ENCODE results near the gene NAPB. TPM values are rescaled to one million over a fixed set of nuclear protein-coding genes. Genes with fewer than 3 reads are reported as not detected.
"Not testable (repeated sequence)": the region's sequence is repeated elsewhere in the genome, so short reads cannot be mapped to it uniquely, and the experiment has no call there.

NAPB gene
- 26.5 TPM for total RNA-seq (ENCODE audit: insufficient read depth, low replicate concordance)

DNA sequence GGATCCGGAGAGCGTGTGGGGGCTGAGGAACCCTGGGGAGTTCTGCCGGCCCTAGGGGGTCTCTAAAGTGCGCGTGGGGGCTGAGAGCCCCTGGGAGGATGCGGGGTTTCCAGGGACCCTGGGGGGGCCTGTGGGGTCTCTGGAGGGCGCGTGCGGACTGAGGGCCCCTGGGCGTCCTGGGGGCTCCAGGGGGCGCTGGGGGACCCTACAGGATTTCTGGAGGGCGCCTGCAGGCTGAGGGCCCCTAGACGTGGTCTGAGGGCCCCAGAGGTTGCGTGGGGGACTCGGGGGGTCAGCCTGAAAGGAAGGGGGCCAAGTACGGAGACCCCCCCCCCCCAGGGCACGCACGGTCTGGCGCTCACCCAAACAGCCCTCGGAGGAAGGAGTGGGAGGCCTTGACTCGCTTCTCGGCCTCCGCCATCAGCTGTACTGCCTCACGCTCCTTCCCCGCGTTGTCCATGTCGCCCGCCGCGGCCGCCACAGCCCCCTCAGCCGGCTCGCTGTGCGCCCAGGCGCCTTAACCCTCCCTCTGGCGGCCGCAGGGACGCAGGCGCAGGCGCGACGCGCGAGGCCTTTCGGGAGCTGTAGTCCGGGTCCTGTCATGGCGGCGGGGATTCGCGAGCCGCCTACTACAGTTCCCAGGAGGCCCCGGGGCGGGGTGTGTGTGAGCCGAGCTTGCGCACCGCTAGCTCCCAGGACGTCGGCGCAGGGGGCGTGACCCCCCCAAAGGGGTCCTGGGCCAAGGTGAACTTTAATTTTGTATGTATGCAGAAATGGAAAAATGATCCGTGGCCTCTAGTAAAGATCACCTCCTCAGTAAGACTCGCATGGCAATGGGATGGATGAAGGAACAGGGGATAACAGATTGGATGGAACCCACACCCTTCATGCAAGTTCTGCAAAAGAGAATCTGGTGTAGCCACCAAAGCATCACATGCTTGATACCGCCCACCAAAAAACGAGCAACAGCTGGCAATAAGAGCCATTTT is at the start of gene NAPB:
Gene NAPB, minus strand, starts transcription at position 546 of the 989 bp plus-strand sequence. Its CDS starts 86 bp downstream, at position 460.
- DNase-seq (ENCODE audit: low spot score): peak; percentile 97

DNA sequence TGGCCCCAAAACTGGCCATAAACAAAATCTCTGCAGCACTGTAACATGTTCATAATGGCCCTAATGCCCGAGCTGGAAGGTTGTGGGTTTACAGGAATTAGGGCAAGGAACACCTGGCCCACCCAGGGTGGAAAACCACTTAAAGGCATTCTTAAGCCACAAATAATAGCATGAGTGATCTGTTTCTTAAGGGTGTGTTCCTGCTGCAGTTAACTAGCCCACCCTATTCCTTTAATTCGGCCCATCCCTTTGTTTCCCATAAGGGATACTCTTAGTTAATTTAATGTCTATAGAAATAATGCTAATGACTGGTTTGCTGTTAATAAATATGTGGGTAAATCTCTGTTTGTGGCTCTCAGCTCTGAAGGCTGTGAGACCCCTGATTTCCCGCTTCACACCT is 45.7 kb upstream of the NAPB start:
- not testable (repeated sequence) for DNase-seq (ENCODE audit: low spot score)

DNA sequence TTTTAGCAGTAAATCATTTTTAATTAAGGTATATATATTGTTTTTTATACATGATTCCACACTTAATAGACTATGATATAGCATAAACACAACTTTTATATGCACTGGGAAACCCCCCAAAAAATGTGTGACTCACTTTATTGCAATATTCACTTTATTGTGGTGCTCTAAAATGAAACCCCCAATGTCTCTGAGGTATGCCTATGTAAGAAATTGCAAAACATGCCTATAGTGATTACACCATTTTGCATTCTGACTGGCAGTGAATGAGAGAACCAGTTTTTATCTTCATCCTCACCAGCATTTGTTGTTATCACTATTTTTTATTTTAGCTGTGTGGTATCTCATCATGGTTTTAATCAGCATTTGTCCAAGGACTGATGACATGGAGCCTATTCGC is 39.9 kb upstream of the NAPB start:
- DNase-seq (ENCODE audit: low spot score): no peak

DNA sequence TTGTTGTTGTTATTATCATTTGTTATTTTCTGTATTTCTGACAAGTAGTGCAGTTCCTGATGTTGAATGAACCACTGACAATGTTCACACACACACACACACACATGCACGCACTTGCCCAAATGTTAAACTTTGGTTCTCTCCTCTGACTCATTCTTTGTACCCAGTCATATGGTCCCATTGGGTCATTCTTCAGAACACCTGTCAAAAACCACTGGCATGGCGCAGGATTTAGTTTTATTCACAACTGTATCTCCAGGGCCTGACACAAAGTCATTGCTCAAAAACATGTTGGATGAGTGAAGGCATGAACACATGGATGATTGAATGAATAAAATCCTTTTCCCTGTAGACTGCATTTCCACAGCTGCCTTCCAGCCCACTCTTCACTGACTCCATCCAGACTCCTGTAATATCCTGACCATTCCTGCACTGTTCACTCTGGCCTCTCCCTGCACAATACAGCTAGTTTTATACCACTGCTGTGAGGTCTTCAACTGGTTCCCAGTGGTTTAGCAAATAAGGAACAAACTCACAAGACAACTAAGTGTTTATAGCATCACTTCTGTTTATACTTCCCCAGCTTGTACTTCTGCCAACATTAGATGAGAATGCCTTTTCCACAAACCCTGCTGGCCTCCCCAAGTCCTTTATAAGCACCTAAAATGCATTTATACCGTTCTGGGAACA is 38.3 kb upstream of the NAPB start:
- DNase-seq (ENCODE audit: low spot score): no peak

DNA sequence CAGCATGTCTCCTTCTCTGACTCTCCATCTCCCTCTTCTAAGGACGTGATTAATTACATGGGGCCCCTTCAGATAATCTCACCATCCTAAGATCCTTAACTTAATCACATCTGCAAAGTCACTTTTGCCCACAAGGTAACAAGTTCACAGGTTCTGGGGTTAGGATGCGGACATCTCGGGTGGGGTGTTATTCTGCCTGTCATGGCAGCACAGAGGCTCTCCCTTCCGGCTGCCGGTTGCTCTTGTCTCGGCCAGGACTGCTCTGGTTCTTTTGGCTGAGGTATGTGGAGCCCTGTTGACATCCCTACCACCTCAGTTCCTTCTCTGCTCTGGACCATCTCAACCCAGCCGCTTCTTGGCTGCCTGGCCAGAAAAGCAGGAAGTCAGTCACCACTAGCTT is 35.6 kb upstream of the NAPB start:
- DNase-seq (ENCODE audit: low spot score): no peak

DNA sequence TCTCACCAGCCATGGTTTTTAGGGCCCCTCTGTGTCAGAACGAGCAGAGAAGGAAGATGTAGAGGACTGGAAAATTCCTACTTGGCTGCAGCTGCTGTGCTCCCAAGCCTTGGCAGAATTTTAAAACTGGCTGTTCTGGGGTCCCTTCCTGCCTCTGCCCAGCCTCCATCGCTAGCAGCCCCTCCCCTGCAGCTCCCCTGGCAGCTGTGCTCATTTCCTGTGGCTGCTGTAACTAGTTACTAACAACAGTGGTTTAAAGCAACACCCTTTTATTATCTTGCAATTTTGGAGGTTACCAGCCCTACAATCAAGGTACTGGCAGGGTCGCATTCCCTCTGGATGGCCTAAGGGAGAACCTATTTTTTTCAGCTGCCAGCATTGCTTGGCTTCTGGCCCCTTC is 35.1 kb upstream of the NAPB start:
- DNase-seq (ENCODE audit: low spot score): no peak

DNA sequence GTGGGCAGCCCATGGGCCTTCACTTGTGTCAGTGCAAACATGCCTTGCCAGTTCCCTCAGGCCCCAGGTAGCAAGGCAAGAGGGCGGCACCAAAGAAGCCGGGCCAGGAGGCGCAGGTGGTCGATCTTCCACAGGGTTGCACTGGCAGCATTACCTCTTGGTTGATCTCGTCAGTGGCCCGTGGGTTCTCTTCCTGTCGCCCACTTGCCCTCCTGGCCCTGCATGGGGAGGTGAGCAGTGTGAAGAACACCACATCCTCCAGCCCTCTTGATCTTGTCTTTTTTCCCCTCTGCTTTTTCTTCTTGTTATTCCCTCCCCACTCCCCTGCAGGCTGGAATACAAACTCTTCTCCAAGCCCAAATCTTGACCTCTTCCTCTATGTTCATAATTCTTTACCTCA is 34.4 kb upstream of the NAPB start:
- DNase-seq (ENCODE audit: low spot score): no peak

DNA sequence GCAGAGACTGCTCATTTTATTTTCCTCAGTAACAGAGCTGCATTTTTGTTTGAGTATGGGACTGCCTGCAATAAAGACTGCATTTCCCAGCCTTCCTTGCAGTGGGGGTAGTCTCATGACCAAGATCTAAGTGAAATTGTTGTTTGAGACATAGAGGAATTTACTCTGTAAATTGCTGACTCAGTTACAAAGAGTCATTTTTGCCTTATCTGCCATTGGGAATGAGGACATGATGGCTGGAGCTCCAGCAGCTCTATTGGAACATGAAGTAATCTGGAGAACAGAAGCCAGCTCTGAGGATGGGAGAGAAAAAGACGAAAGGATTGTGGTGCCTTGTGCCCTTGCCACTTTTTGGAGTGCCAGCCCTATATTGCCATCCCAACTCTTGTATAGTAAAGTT is 33.5 kb upstream of the NAPB start:
- no peak for DNase-seq (ENCODE audit: low spot score)

DNA sequence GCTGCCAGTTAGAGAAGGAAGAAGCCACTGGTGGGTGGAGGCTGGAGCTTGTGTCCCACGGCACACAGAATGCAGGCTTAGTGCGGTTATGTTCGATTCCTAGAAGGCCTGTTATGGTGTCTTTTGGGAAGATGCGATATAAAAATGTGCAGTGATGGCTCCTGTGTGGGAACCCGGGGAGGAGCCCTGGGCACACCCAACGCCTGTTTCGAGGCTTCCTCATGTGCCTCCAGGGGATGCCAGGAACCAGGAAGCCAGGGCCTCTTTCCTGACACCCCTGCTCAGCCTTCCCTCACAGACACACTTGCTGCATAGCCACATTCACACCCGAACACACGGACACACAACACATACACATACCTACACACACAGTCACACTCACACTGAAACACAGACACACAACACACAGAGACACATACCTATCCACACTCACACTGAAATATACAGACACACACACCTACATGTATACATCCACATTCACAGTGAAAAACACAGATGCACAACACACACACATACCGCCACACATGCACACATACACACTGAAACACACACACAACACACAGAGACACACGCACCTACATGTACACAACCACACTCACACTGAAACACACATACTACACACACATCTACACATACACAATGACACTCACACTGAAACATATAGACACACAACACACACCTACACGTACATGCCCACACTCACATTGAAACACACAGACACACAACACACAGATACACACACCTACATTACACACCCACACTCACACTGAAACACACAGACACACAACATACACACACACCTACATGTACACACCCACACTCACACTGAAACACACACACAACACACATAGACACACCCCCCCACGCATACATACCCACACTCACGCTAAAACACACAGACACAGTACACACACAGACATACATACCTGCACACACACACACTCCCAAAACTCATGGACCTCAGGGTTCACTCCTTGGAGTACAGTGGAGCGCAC is 32.6 kb upstream of the NAPB start:
- DNase-seq (ENCODE audit: low spot score): no peak

DNA sequence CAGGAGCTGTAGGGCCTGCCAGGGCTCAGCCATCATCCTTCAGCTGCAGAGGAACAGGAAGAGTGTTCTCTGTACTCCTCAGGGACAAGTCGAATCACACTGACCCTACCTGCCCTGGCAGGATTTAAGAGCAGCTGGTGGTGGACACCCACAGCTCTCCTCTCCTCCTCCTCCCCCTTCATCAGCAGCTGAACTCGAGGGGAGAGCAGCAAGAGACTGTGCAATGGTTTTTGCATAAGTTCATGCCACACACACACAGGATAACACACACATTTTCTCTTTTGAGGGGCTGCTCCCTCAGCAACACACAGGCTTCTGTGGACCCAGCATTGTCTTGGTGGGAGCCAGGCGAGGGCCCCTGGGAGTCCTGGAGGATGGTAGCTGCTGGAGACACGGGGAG is 31.5 kb upstream of the NAPB start, which contains the start of gene CST11:
Gene CST11, minus strand, starts transcription at position 101 of the 400 bp plus-strand sequence. Its CDS starts 65 bp downstream, at position 36.
- no peak for DNase-seq (ENCODE audit: low spot score)

DNA sequence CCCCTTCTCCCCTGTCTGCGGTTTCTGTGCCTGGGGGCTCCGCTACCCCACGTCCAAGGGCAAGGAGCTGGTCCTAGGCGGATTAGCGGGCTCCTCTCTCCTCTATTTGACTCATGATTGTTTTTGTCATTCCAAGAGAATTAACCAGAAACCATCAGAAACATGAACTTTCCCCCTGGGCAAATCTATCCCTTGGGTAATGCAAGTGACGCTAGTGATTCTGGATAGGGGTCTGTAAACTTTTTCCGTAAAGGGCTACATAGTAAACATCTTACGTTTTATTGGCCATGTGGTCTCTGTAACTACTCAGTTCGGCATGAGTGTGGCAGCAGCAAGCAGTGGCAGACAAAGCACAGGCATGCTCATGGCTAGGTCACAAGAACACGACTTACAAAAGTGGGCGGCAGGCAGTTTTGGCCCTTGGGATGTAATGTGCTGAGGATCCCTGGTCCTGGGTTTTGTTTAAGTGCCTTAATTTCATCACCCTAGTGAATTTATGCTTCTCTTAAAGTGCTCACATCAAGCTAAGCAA is 30.7 kb upstream of the NAPB start:
- DNase-seq (ENCODE audit: low spot score): no peak

DNA sequence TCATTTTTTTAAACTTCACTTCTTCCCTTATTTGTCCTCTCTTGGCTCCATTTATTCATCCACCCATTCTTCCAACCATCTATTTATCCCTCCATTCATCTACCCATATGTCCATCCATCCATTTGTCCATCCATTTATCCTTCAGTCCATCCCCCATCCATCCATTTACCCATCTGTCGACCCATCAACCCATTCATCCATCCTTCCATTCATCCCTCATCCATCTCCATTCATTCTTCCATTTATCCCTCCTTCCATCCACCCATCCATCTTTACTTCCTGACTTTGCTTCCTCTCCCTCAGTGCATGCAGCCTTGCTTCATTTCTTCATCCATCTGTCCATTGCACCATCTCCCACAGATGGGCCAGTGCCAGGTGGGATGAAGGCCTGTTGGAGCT is 29.6 kb upstream of the NAPB start:
- no peak for DNase-seq (ENCODE audit: low spot score)

DNA sequence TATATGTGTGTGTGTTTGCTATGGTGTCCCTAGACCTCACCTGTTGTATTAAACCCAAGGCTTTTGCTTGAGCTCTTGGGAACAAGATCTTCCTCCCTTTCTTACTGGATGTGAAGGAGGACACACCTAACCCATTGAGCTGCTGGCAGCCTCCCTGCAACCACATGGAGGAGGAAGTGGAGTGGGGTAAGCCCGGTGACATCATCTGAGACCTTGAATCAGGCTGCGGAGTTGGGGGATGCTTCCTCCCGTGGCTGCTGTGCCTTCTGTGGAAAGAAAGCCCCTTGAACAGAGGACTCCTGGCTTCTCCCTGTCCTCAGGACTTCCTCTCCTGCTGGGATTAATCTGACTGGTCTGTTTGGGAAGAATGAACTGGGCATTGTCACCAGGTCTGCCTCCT is 28.1 kb upstream of the NAPB start:
- no peak for DNase-seq (ENCODE audit: low spot score)

DNA sequence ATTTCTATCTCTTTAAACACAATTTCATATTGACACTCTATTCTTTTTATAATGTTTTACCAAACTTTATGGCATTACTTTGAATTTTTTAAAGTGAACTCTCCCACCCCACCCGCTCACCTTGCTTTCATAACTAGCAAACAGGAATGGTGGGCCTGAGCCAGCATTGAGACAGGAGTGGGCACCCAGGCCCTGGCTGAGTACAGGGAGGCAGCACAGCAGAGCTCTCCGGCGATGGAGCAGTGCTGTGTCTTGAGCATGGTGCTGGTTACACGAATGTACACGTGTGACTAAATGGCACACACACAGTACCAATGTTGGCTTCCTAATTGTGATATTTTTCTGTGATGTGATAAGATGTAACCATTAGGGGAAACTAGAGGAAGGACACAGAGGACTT is 26.9 kb upstream of the NAPB start:
- DNase-seq (ENCODE audit: low spot score): no peak

DNA sequence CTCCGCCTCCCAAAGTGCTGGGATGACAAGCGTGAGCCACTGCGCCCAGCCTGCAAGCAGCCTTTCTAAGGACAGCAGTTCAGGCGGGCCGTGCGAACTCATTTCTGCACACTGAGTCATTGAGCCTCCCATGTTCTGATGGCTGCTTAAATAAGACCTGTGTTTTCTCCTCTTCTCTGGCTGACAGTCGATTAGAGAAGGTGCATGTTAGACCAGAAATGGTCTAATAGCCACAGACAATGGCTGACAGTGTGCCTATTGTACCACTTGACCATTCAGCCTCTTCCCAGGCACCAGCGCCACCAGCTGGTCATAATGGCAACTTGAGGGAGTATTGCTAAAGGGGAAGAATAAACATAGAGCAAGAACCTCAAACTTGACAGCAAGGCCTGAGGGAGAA is 25.2 kb upstream of the NAPB start:
- DNase-seq (ENCODE audit: low spot score): peak; percentile 17

DNA sequence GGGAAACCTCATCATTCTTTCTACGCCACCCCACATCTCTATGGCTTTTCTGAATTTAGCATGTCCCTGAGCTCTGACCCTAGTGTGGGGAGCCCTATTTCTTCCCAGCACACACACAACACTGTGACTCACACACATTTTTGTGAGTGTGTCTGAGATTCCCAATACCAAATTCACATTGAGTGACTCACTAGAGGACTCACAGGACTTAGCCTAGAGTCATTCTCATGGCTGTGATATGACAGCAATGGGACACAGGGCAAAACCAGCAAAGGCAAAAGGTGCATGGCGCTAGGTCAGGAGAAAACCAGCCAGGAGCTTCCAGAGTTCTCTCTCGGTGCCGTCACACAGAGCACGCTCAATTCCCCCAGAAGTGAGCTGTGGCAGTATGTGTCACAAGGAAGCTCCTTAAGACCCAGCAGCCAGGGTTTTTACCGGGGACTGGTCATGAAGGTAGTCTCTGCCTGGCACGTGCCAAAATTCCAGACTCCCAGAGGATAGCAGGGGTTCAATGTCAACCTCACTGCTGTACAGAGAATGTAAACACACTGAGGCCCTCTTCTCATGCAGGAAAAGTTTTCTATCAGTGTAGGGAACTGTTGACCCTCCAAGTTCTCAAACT is 24.4 kb upstream of the NAPB start:
- no peak for DNase-seq (ENCODE audit: low spot score)

DNA sequence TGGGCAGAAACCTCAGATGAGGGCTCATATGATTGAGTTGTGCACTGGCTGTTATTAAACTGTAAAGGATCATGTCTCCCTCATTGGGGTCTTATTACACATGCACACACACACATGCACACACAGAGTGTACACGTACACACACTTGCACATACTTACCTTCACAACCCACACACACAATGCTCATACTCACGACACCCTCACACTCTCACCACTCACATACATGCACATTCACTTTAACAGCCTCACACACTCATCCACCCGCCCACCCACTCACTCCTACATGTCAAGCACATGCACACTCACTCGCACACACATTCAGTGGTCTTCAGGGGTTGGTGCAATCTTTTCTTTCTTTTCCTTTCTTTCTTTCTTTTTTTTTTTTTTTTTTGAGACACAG is 23.6 kb upstream of the NAPB start:
- DNase-seq (ENCODE audit: low spot score): no peak

DNA sequence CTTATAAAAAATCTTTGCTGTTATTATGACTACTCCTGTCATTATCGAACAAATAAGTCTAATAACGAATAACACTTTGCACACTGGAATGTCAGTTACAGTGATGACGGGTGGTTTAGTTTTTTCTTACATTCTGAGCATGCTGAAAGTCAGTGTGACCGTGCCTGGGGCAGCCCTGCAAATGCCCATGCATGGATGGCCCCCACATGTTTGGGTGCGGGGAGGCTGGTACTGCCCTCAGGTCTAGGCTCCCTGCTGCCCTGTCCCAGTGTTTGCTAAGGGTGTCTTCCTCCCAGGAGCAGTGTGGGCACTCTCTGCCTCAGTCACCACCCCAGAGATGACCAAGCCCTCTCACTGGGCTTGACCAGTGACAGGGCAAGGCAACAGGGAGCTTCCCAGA is 21.1 kb upstream of the NAPB start:
- no peak for DNase-seq (ENCODE audit: low spot score)

DNA sequence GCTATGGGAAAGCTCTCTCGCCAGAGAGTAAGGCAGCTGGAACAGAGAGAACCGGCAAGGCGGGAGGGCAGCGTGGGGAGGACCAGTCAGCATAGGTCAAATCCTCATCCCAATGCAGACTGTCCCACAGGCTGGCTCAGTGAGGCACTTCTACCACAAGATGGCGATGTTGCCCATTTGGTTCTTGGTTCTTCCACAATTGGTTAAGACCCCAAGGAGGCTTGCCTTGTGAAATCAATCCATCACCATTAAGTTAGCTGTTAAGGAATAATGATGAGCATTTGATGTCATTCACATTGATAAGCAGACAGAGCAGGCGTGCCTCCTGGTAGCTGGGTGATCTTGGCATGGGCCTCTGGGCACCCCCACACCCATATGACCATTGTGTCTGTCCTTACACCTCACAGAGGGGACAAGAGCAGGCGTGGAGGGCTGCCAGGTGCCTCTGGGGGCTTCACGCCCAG is 20.6 kb upstream of the NAPB start:
- peak; percentile 84 for DNase-seq (ENCODE audit: low spot score)

DNA sequence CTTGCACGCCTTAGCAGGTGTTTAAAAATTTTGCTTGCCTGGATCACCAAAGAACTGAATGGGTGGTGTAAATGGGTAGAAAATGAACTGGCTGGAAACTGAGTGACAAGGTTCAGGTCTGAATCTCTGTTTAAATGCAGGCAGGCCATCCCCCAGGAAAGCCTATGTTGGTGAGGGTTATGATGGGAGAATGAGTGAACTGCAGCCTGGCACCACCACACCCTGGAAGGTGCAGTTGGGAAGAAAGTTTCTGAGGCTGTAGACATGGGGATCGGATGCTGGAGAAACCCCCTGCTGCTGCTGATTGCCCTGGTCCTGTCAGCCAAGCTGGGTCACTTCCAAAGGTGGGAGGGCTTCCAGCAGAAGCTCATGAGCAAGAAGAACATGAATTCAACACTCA is 18.7 kb upstream of the NAPB start:
- no peak for DNase-seq (ENCODE audit: low spot score)

DNA sequence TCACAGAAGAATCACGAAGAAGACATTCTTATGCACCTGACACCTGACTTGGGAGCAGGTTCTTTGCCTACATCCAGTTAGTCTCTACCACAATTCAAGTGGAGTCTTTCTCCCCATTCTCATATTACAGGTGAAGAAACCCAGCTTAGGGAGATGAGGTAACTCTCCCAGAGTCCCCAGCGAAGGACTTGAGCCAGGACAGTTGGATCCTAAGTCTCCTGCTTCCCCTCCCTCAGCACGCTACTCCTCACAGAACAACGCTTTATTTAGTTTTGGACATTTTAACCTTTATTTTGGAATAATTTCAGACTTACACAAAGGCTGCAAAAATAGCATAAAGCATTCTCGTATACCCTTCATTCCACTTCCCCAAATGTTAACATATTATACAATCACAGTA is 17.4 kb upstream of the NAPB start:
- DNase-seq (ENCODE audit: low spot score): no peak

Data from umbilical cord (tissue), 2 donors.